H1 (cell line): Measurements from ENCODE around the gene CHTF18. TPM values are rescaled to one million over a fixed set of nuclear protein-coding genes. Genes with fewer than 3 reads are reported as not detected.

Experiments used
- CTCF ChIA-PET: fragments of 300-600 bp; sonication (Branson Sonifier 250); formaldehyde crosslinking; loops from one replicate; lab custom pipeline; 2021; ENCODE audit not compliant: partially characterized antibody; lab: Charles Lee
- POLR2A ChIA-PET: fragments of 300-600 bp; sonication (Branson Sonifier 250); formaldehyde crosslinking; loops from one replicate; lab custom pipeline; 2021; ENCODE audit warnings: inconsistent platforms; ENCODE audit not compliant: partially characterized antibody; lab: Charles Lee
- DNase-seq, 2 experiments: peaks; one replicate each; pipeline versions ENCODE4 v3.0.0 to v3.0.0-alpha.2; 2010 to 2022; ENCODE audit warnings: low spot score in 2 of 2, low read depth in 1 of 2, mixed read lengths in 1 of 2
- FAIRE-seq: peaks from 2 replicates; lab custom pipeline; 2011; peaks lifted over from hg19 to GRCh38; lab: Jason Lieb, UNC
- H2AFZ ChIP-seq: 2 replicates; pipeline ENCODE4 v1.8.1; 2012; ENCODE audit warnings: low read length, inconsistent platforms
- H2AK5ac ChIP-seq: 2 replicates; pipeline ENCODE4 v1.6.1; 2013; ENCODE audit warnings: low read depth, low read length
- H2BK120ac ChIP-seq: replicated peaks from 2 replicates; pipeline ENCODE3; 2013; ENCODE audit warnings: low read depth, low read length, inconsistent platforms
- H2BK12ac ChIP-seq: 2 replicates; pipeline ENCODE4 v1.6.1; 2013; ENCODE audit warnings: low read depth, low read length
- H2BK15ac ChIP-seq: 2 replicates; pipeline ENCODE4 v1.6.1; 2013; ENCODE audit warnings: low read length
- H2BK20ac ChIP-seq: 2 replicates; pipeline ENCODE4 v1.6.1; 2013; ENCODE audit warnings: low read length
- H2BK5ac ChIP-seq: 2 replicates; pipeline ENCODE4 v1.6.1; 2013; ENCODE audit warnings: low read depth, low read length
- H3K14ac ChIP-seq: 2 replicates; pipeline ENCODE4 v1.6.1; 2013; ENCODE audit warnings: inconsistent platforms; ENCODE audit not compliant: insufficient read length
- H3K18ac ChIP-seq: 2 replicates; pipeline ENCODE4 v1.6.1; 2013; ENCODE audit warnings: low read length; ENCODE audit errors: extremely low read depth
- H3K23ac ChIP-seq: 2 replicates; pipeline ENCODE4 v1.6.1; 2013; ENCODE audit warnings: inconsistent platforms; ENCODE audit not compliant: insufficient read length
- H3K23me2 ChIP-seq: 2 replicates; pipeline ENCODE4 v1.6.1; 2013; ENCODE audit warnings: low read depth, low read length
- H3K27ac ChIP-seq: 2 replicates; pipeline ENCODE4 v1.6.1; 2011; ENCODE audit warnings: low read depth, low read length, inconsistent platforms
- H3K27me3 ChIP-seq, 4 experiments: replicated peaks in 1 of 4; 1 replicate in 1 of 4; 2 replicates in 3 of 4; pipeline versions ENCODE4 v1.6.1 to v1.8.1; 2011 to 2013; ENCODE audit warnings: low read length in 3 of 4, mild to moderate bottlenecking in 3 of 4, inconsistent platforms in 2 of 4, mixed read lengths in 2 of 4, moderate library complexity in 1 of 4; ENCODE audit not compliant: control insufficient read depth in 3 of 4, insufficient read depth in 3 of 4; ENCODE audit errors: extremely low read depth in 1 of 4
- H3K36me3 ChIP-seq, 4 experiments: 2 replicates each; pipeline versions ENCODE4 v1.6.1 to v1.8.1; 2011 to 2013; ENCODE audit warnings: mild to moderate bottlenecking in 4 of 4, low read length in 3 of 4, moderate library complexity in 2 of 4, control low read depth in 1 of 4, inconsistent platforms in 1 of 4; ENCODE audit not compliant: insufficient read depth in 4 of 4, control insufficient read depth in 2 of 4
- H3K4ac ChIP-seq: replicated peaks from 2 replicates; pipeline ENCODE3; 2013; ENCODE audit warnings: low read length, low read depth, mixed read lengths, inconsistent platforms; ENCODE audit not compliant: insufficient read length
- H3K4me1 ChIP-seq, 4 experiments: replicated peaks in 1 of 4; 1 replicate in 1 of 4; 2 replicates in 3 of 4; pipeline versions ENCODE4 v1.6.1 to v1.8.1; 2011 to 2013; ENCODE audit warnings: low read length in 3 of 4, inconsistent platforms in 2 of 4, mixed read lengths in 1 of 4; ENCODE audit not compliant: insufficient read depth in 4 of 4, control insufficient read depth in 3 of 4
- H3K4me2 ChIP-seq, 2 experiments: 2 replicates each; pipeline versions ENCODE4 v1.6.1 to v1.8.1; 2011 to 2013; ENCODE audit warnings: low read depth in 2 of 2, low read length in 2 of 2, control low read depth in 1 of 2, inconsistent platforms in 1 of 2, mild to moderate bottlenecking in 1 of 2; ENCODE audit not compliant: insufficient read depth in 1 of 2
- H3K4me3 ChIP-seq, 4 experiments: fragments of 200-600, 300-600 bp in 1 of 4; sonication (generic), shearing (Covaris generic), sonication (Bioruptor Twin) in 1 of 4; 2 replicates each; pipeline versions ENCODE4 v1.5.1 to v1.8.1; 2011 to 2016; ENCODE audit warnings: low read length in 4 of 4, low read depth in 3 of 4, control low read depth in 2 of 4, inconsistent platforms in 2 of 4, mild to moderate bottlenecking in 2 of 4, mixed read lengths in 1 of 4, moderate library complexity in 1 of 4; ENCODE audit not compliant: insufficient read depth in 2 of 4; ENCODE audit errors: extremely low read depth in 1 of 4
- H3K56ac ChIP-seq: replicated peaks from 2 replicates; pipeline ENCODE3; 2013; ENCODE audit warnings: low read depth, mild to moderate bottlenecking, mixed read lengths, low read length, inconsistent platforms; ENCODE audit not compliant: insufficient read length
- H3K79me1 ChIP-seq: 2 replicates; pipeline ENCODE4 v1.6.1; 2013; ENCODE audit warnings: low read depth, low read length, control low read depth
- H3K79me2 ChIP-seq, 2 experiments: 2 replicates each; pipeline versions ENCODE4 v1.6.1 to v1.8.1; 2012 to 2013; ENCODE audit warnings: low read length in 2 of 2, mild to moderate bottlenecking in 2 of 2, inconsistent platforms in 1 of 2; ENCODE audit not compliant: insufficient read depth in 2 of 2, control insufficient read depth in 1 of 2
- H3K9ac ChIP-seq, 4 experiments: replicated peaks in 1 of 4; 1 replicate in 1 of 4; 2 replicates in 3 of 4; pipeline versions ENCODE4 v1.6.1 to v1.8.1; 2011 to 2013; ENCODE audit warnings: low read depth in 3 of 4, low read length in 3 of 4, control low read depth in 2 of 4, mild to moderate bottlenecking in 2 of 4, moderate library complexity in 2 of 4, inconsistent platforms in 1 of 4; ENCODE audit errors: extremely low read depth in 1 of 4
- H3K9me3 ChIP-seq, 2 experiments: 2 replicates each; pipeline versions ENCODE4 v1.6.1 to v1.8.1; 2012 to 2013; ENCODE audit warnings: mild to moderate bottlenecking in 2 of 2, moderate library complexity in 2 of 2, control low read depth in 1 of 2, inconsistent platforms in 1 of 2, low read depth in 1 of 2, low read length in 1 of 2, mixed read lengths in 1 of 2; ENCODE audit not compliant: insufficient read depth in 2 of 2
- H4K20me1 ChIP-seq, 2 experiments: replicated peaks in 1 of 2; 2 replicates each; pipeline versions ENCODE3 to v1.8.1; 2011 to 2013; ENCODE audit warnings: inconsistent platforms in 2 of 2, low read length in 2 of 2, mild to moderate bottlenecking in 1 of 2; ENCODE audit not compliant: insufficient read depth in 2 of 2, control insufficient read depth in 1 of 2
- H4K5ac ChIP-seq: 2 replicates; pipeline ENCODE4 v1.6.1; 2013; ENCODE audit warnings: low read length, low read depth, mixed read lengths, inconsistent platforms; ENCODE audit not compliant: insufficient read length
- H4K8ac ChIP-seq: 2 replicates; pipeline ENCODE4 v1.8.0; 2013; ENCODE audit warnings: mild to moderate bottlenecking, moderate library complexity, low read length, inconsistent platforms; ENCODE audit not compliant: insufficient read depth; ENCODE audit errors: extremely low read depth
- H4K91ac ChIP-seq: replicated peaks from 2 replicates; pipeline ENCODE3; 2013; ENCODE audit warnings: low read length, mixed read lengths, inconsistent platforms; ENCODE audit not compliant: insufficient read length
- BRCA1 ChIP-seq: IDR thresholded peaks from 2 replicates; pipeline ENCODE4 v1.6.1; 2012; ENCODE audit warnings: low read depth, low read length, improper control_type of control experiment
- CEBPB ChIP-seq: IDR thresholded peaks from 2 replicates; pipeline ENCODE4 v1.6.1; 2012; ENCODE audit warnings: low read depth, low read length
- CREB1 ChIP-seq: IDR thresholded peaks from 2 replicates; pipeline ENCODE4 v1.6.1; 2012; ENCODE audit warnings: inconsistent platforms
- EGR1 ChIP-seq: IDR thresholded peaks from 2 replicates; pipeline ENCODE4 v1.6.1; 2011; ENCODE audit warnings: low read depth, low read length, borderline replicate concordance
- EP300 ChIP-seq, 2 experiments: IDR thresholded peaks; 1 replicate in 1 of 2; 2 replicates in 1 of 2; pipeline ENCODE4 v1.6.1; 2011 to 2012; ENCODE audit warnings: low read depth in 2 of 2, low read length in 2 of 2, mild to moderate bottlenecking in 2 of 2, borderline replicate concordance in 1 of 2, inconsistent platforms in 1 of 2, moderate library complexity in 1 of 2
- KDM4A ChIP-seq: IDR thresholded peaks from one replicate; pipeline ENCODE4 v1.7.1; 2012; ENCODE audit warnings: low read depth, mild to moderate bottlenecking, moderate library complexity, low read length, inconsistent platforms; ENCODE audit not compliant: severe bottlenecking
- MAFK ChIP-seq: IDR thresholded peaks from 2 replicates; pipeline ENCODE4 v1.6.1; 2012; ENCODE audit warnings: low read depth, mild to moderate bottlenecking, improper control_type of control experiment, low read length
- MAX ChIP-seq: IDR thresholded peaks from 2 replicates; pipeline ENCODE4 v1.6.1; 2012; ENCODE audit warnings: inconsistent platforms
- SIN3A ChIP-seq, 2 experiments: IDR thresholded peaks in 1 of 2; conservative IDR thresholded peaks in 1 of 2; 2 replicates each; pipeline ENCODE4 v1.6.1; 2011 to 2012; ENCODE audit warnings: low read length in 2 of 2, improper control_type of control experiment in 1 of 2, low read depth in 1 of 2, mild to moderate bottlenecking in 1 of 2
- SUZ12 ChIP-seq: fragments of 200-600 bp; sonication (generic); IDR thresholded peaks from 2 replicates; pipeline ENCODE4 v1.6.1; 2012; ENCODE audit warnings: mild to moderate bottlenecking, inconsistent platforms, low read length, moderate library complexity, mixed read lengths
- TCF12 ChIP-seq: IDR thresholded peaks from 2 replicates; pipeline ENCODE4 v1.6.1; 2011; ENCODE audit warnings: low read depth, mild to moderate bottlenecking, low read length
- TEAD4 ChIP-seq: IDR thresholded peaks from 2 replicates; pipeline ENCODE4 v1.6.1; 2012; ENCODE audit warnings: low read depth, low read length, inconsistent platforms, mixed read lengths
- YY1 ChIP-seq: IDR thresholded peaks from 2 replicates; pipeline ENCODE4 v1.6.1; 2011; ENCODE audit warnings: low read depth, mild to moderate bottlenecking, low read length
- WGBS, 2 experiments: shearing (Covaris generic) in 1 of 2; methylation state at CpG; one replicate each; pipeline versions ENCODE4 v1.1.6 to v1.1.7; 2013 to 2015; ENCODE audit warnings: low lambda C conversion rate in 2 of 2, mixed read lengths in 2 of 2, inconsistent platforms in 1 of 2, low coverage in 1 of 2, missing lambda C conversion rate in 1 of 2; ENCODE audit not compliant: insufficient replicate concordance in 2 of 2, insufficient coverage in 1 of 2, insufficient read length in 1 of 2; ENCODE audit errors: extremely low coverage in 1 of 2, missing lambda C conversion rate in 1 of 2; 5-methylcytosine and 5-hydroxymethylcytosine counted together
- polyA plus RNA-seq, 7 experiments: library from polyadenylated mRNA; depleted of rRNA in 3 of 7; stranded (reverse) in 5 of 7; unstranded in 2 of 7; fragments of >200 nt in 5 of 7; fragments of 200-250 nt in 2 of 7; gene quantifications; 1 replicate in 5 of 7; 2 replicates in 1 of 7; 4 replicates in 1 of 7; pipeline versions ENCODE4 v1.2.1 to v1.2.3, GENCODE V29; 2011 to 2013; ENCODE audit warnings: missing spikeins in 2 of 7, mixed read lengths in 2 of 7
- total RNA-seq: library from RNA; stranded (reverse); fragmentation: NEBNext Ultra II Directional; extraction: Animal tissue kit (Norgen Biotek cat#: 25700); gene quantifications from 2 replicates; pipeline ENCODE4 v1.2.1, GENCODE V29; 2021

Gene CHTF18
- total and polyA plus RNA-seq, 2 of the 8 experiments (the other 6 are each of a cell fraction or from before 2014, with no cell fraction given) = 75.3 to 104 TPM

- Histone ChIP-seq H3K27ac (no peak overlapping the region), H3K14ac (no peak overlapping the region), H2AFZ (no peak overlapping the region), H4K91ac (no peak overlapping the region), H4K8ac (no peak overlapping the region; the same call in 1 of the 2 replicates), H3K4me1 (no peaks in the 10 kb centered on the region), H2BK5ac (no peak overlapping the region), H3K79me2 (no peaks in the 10 kb centered on the region), H3K23ac (no peak overlapping the region), H2BK15ac (no peak overlapping the region), H3K4ac (no peak overlapping the region), H2BK120ac (no peak overlapping the region), H3K56ac (no peak overlapping the region), H2BK20ac (no peak overlapping the region), H2BK12ac (no peak overlapping the region), H2AK5ac (no peak overlapping the region), H3K9me3 (peaks cover 15 to 64% of the 10 kb centered on the region in 2 experiments; a peak in 3 of 4 replicates), H4K20me1 (no peaks in the 10 kb centered on the region), H3K18ac (no peak overlapping the region), H3K23me2 (no peaks in the 10 kb centered on the region), H3K9ac (no peak overlapping the region), H3K36me3 (no peaks in the 10 kb centered on the region), H3K4me3 (no peak overlapping the region), H3K79me1 (no peaks in the 10 kb centered on the region), H4K5ac (no peak overlapping the region), H3K27me3 (no peaks in the 10 kb centered on the region), H3K4me2 (no peak overlapping the region)
- DNase-seq (no peak), FAIRE-seq (no peak)
- ChIA-PET CTCF (interaction anchor here (0.7 kb wide), 1 partner anchor 70 kb away, joined by 3 read pairs; no protein-coding TSS in a partner anchor), POLR2A (no interaction called here)
- 87% methylated on average over 22 of the region's 27 CpGs; no CpG with 5 or more reads in 1 of the 2 experiments for WGBS, 2 experiments
- no peak for TF ChIP-seq YY1
- no peak for TF ChIP-seq SIN3A (conservative IDR thresholded peaks at IDR 0.05 in 1 of 2, IDR thresholded peaks at IDR 0.05 in 1 of 2; ENCODE audit: low read depth in 1 of 2, low read length in 2 of 2)
- no peak for TF ChIP-seq MAX
- TF ChIP-seq KDM4A = no peak
- no peak for TF ChIP-seq TCF12
- no peak for TF ChIP-seq BRCA1
- no peak for TF ChIP-seq CREB1
- TF ChIP-seq CEBPB = no peak
- no peak for TF ChIP-seq MAFK
- TF ChIP-seq TEAD4 = no peak
- no peak for TF ChIP-seq EGR1
- TF ChIP-seq EP300 (IDR thresholded peaks at IDR 0.05; ENCODE audit: borderline replicate concordance in 1 of 2, low read depth in 2 of 2, low read length in 2 of 2) = no peak
- no peak for TF ChIP-seq SUZ12
Measured at GRCh38 chr16:831571-832413, 43.4 kb downstream of the CHTF18 start.
